Measurements from ENCODE around the gene IRAK1. TPM values are rescaled to one million over a fixed set of nuclear protein-coding genes. Genes with fewer than 3 reads are reported as not detected.

Gene IRAK1
- total RNA-seq, 6 experiments from 2014 or later, result 103 to 133 (median 120) TPM

GRCh38 chrX:153966283-153966688, 53.4 kb downstream of the IRAK1 start:
- Mint-ChIP-seq H3K9me3 (no peaks in the 10 kb centered on the region), H3K4me1 (ENCODE audit: low read depth) (peaks cover 26% of the 10 kb centered on the region), H3K36me3 (ENCODE audit: low read depth) (peaks cover 8% of the 10 kb centered on the region), H3K27ac (peak overlapping the region; percentile 67), H3K4me3 (peak overlapping the region; percentile 34), H3K27me3 (ENCODE audit: insufficient read depth) (no peaks in the 10 kb centered on the region; the same call in 1 of the 2 replicates)
- TF ChIP-seq, protein P1, sequence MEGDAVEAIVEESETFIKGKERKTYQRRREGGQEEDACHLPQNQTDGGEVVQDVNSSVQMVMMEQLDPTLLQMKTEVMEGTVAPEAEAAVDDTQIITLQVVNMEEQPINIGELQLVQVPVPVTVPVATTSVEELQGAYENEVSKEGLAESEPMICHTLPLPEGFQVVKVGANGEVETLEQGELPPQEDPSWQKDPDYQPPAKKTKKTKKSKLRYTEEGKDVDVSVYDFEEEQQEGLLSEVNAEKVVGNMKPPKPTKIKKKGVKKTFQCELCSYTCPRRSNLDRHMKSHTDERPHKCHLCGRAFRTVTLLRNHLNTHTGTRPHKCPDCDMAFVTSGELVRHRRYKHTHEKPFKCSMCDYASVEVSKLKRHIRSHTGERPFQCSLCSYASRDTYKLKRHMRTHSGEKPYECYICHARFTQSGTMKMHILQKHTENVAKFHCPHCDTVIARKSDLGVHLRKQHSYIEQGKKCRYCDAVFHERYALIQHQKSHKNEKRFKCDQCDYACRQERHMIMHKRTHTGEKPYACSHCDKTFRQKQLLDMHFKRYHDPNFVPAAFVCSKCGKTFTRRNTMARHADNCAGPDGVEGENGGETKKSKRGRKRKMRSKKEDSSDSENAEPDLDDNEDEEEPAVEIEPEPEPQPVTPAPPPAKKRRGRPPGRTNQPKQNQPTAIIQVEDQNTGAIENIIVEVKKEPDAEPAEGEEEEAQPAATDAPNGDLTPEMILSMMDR (IDR thresholded peaks at IDR 0.05), result no peak
- DNase-seq, result no peak

DNA sequence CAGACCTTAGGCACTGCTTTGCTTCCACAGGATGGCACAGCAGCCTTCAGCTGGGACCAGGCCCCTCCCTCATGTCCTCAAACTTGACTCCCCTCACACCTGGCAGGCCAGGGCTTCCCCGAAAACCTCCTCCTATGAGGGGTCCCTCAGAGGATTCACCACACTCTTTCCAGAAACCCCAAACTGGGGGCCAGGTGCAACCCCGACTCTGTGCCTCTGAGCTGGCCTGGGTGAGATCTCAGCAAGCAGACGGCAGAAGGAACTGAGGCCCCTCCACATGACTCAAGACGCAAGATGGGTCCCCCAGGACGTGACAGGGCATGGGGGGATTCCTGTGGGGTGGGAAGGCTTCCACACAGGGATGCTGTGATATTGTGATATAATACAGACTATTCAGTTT, 54.3 kb downstream of the IRAK1 start:
- H3K36me3 Mint-ChIP-seq (ENCODE audit: low read depth), result peaks cover 8% of the 10 kb centered on the region; the same call in 1 of the 2 replicates
- DNase-seq, result no peak
- no peak overlapping the region for H3K4me3 Mint-ChIP-seq
- no peak overlapping the region for H3K27ac Mint-ChIP-seq
- H3K4me1 Mint-ChIP-seq (ENCODE audit: low read depth), result peaks cover 26% of the 10 kb centered on the region
- no peaks in the 10 kb centered on the region for H3K9me3 Mint-ChIP-seq
- peaks cover 1% of the 10 kb centered on the region; the same call in 1 of the 2 replicates for H3K27me3 Mint-ChIP-seq (ENCODE audit: insufficient read depth)
- TF ChIP-seq, protein P1 (IDR thresholded peaks at IDR 0.05), result no peak

GRCh38 chrX:153964105-153964504, 55.6 kb downstream of the IRAK1 start:
- no peak overlapping the region for H3K27ac Mint-ChIP-seq
- peaks cover 2% of the 10 kb centered on the region; the same call in 1 of the 2 replicates for H3K27me3 Mint-ChIP-seq (ENCODE audit: insufficient read depth)
- peaks cover 26% of the 10 kb centered on the region for H3K4me1 Mint-ChIP-seq (ENCODE audit: low read depth)
- H3K9me3 Mint-ChIP-seq, result no peaks in the 10 kb centered on the region
- no peak overlapping the region for H3K4me3 Mint-ChIP-seq
- peaks cover 5% of the 10 kb centered on the region; the same call in 1 of the 2 replicates for H3K36me3 Mint-ChIP-seq (ENCODE audit: low read depth)
- no peak for DNase-seq
- TF ChIP-seq, protein P1 (IDR thresholded peaks at IDR 0.05), result no peak

DNA sequence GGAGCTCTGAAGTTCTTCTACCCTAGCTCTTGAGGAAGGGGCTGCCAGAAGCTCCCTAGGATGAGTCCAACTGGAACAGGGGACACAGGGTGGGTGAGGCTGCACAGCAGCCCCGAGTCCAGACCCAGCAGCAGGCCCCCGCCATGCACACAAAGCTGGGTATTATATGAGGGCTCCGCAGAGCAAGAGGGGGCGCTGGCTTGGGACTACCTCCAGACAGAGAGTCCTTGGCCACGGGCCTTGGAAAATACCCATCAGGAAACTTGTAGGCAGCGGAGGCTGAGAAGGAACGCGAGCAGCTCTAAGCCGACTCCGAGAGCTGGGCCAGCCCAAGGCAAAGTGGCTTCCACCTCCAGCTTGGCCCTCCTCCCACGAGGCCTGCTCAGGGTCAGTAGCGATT, 56.2 kb downstream of the IRAK1 start:
- DNase-seq, result no peak
- TF ChIP-seq, protein P1 (IDR thresholded peaks at IDR 0.05), result no peak
- no peak overlapping the region for H3K4me3 Mint-ChIP-seq
- H3K27me3 Mint-ChIP-seq (ENCODE audit: insufficient read depth), result peaks cover 2% of the 10 kb centered on the region; the same call in 1 of the 2 replicates
- H3K27ac Mint-ChIP-seq, result no peak overlapping the region
- H3K9me3 Mint-ChIP-seq, result no peaks in the 10 kb centered on the region
- peaks cover 5% of the 10 kb centered on the region; the same call in 1 of the 2 replicates for H3K36me3 Mint-ChIP-seq (ENCODE audit: low read depth)
- H3K4me1 Mint-ChIP-seq (ENCODE audit: low read depth), result peaks cover 26% of the 10 kb centered on the region

DNA sequence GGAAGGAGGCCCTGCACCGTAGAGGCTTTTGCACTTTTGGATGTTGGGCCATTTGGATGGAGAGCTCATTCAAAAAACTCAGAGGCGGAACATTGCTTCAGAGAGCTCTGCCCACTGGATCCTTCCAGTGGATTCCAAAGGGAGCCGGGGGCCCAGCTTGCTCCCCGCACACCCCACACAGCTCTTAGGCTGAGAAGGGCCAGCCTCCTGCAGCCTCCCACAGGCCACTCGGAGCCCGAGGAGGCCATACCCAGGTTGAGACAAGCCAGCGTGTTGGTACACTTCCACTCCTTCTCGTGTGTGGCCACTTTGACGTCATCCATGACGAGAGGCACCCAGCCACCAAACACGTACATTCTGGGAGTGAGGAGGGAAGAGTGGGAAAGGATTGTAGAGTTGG, 58.4 kb downstream of the IRAK1 start:
- Mint-ChIP-seq H3K27me3 (ENCODE audit: insufficient read depth) (0 out of 2 replicates have a peak, but pooled peaks cover 4% of the 10 kb centered on the region), H3K9me3 (no peaks in the 10 kb centered on the region), H3K36me3 (ENCODE audit: low read depth) (no peaks in the 10 kb centered on the region), H3K4me1 (ENCODE audit: low read depth) (peaks cover 4% of the 10 kb centered on the region), H3K4me3 (no peak overlapping the region), H3K27ac (no peak overlapping the region)
- DNase-seq, result no peak
- TF ChIP-seq, protein P1 (IDR thresholded peaks at IDR 0.05), result no peak
